Measurements from ENCODE around the gene PSMC3. TPM values are rescaled to one million over a fixed set of nuclear protein-coding genes. Genes with fewer than 3 reads are reported as not detected.
A peak's percentile ranks its signal among the peaks of the same experiment; 100 is the strongest.

The PSMC3 gene
- total and polyA plus RNA-seq, 2 of the 13 experiments (the other 11 are each of a cell fraction or from before 2014, with no cell fraction given): 75.8 to 214 TPM

DNA sequence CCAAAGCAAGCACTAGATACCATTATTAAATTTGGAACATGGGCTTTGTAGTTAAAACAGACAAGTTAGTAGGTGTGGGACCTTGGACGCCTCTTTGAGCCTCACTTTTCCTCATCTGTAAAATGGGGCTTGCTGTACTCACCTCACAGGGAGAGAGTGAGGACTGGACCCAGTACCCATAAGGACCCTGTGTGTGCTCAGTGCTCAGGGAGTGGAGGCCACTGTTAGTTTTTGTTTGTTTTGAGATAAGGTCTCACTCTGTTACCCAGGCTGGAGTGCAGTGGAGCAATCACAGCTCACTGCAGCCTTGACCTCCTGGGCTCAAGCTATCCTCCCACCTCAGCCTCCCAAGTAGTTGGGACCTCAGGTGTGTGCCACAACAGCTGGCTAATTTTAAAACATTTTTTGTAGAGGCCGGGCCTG, 13.8 kb upstream of the PSMC3 start (continued):
- TF ChIP-seq JARID2 (CRISPR knock-in tag; IDR thresholded peaks at IDR 0.05; ENCODE audit: insufficient replicate concordance): no peak
- no peak; the same call in 1 of the 2 replicates for TF ChIP-seq CREM (IDR thresholded peaks at IDR 0.05)
- no peak for TF ChIP-seq CREM (CRISPR knock-in tag; IDR thresholded peaks at IDR 0.05)
- TF ChIP-seq SP2 (CRISPR knock-in tag; IDR thresholded peaks at IDR 0.05): no peak
- TF ChIP-seq, protein P1, sequence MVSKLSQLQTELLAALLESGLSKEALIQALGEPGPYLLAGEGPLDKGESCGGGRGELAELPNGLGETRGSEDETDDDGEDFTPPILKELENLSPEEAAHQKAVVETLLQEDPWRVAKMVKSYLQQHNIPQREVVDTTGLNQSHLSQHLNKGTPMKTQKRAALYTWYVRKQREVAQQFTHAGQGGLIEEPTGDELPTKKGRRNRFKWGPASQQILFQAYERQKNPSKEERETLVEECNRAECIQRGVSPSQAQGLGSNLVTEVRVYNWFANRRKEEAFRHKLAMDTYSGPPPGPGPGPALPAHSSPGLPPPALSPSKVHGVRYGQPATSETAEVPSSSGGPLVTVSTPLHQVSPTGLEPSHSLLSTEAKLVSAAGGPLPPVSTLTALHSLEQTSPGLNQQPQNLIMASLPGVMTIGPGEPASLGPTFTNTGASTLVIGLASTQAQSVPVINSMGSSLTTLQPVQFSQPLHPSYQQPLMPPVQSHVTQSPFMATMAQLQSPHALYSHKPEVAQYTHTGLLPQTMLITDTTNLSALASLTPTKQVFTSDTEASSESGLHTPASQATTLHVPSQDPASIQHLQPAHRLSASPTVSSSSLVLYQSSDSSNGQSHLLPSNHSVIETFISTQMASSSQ (IDR thresholded peaks at IDR 0.05; ENCODE audit: low read depth): no peak
- TF ChIP-seq, protein P1 (CRISPR knock-in tag; IDR thresholded peaks at IDR 0.05; ENCODE audit: borderline replicate concordance): no peak
- TF ChIP-seq ZBTB42 (CRISPR knock-in tag; IDR thresholded peaks at IDR 0.05): no peak
- no peak for TF ChIP-seq ZZZ3 (CRISPR knock-in tag; IDR thresholded peaks at IDR 0.05; ENCODE audit: borderline replicate concordance)
- no peak for TF ChIP-seq MEIS2 (CRISPR knock-in tag; IDR thresholded peaks at IDR 0.05)
- no peak for TF ChIP-seq ZKSCAN5 (CRISPR knock-in tag; IDR thresholded peaks at IDR 0.05)
- no peak; the same call in 1 of the 2 replicates for TF ChIP-seq HDAC1 (CRISPR knock-in tag; IDR thresholded peaks at IDR 0.05)
- TF ChIP-seq, protein P2, sequence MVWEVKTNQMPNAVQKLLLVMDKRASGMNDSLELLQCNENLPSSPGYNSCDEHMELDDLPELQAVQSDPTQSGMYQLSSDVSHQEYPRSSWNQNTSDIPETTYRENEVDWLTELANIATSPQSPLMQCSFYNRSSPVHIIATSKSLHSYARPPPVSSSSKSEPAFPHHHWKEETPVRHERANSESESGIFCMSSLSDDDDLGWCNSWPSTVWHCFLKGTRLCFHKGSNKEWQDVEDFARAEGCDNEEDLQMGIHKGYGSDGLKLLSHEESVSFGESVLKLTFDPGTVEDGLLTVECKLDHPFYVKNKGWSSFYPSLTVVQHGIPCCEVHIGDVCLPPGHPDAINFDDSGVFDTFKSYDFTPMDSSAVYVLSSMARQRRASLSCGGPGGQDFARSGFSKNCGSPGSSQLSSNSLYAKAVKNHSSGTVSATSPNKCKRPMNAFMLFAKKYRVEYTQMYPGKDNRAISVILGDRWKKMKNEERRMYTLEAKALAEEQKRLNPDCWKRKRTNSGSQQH (CRISPR knock-in tag; IDR thresholded peaks at IDR 0.05; ENCODE audit: low read depth): no peak
- TF ChIP-seq, protein P3, sequence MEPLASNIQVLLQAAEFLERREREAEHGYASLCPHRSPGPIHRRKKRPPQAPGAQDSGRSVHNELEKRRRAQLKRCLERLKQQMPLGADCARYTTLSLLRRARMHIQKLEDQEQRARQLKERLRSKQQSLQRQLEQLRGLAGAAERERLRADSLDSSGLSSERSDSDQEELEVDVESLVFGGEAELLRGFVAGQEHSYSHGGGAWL (CRISPR knock-in tag; IDR thresholded peaks at IDR 0.05): no peak
- no peak for TF ChIP-seq ZEB1 (IDR thresholded peaks at IDR 0.05; ENCODE audit: insufficient replicate concordance, low read depth)
- no peak for TF ChIP-seq ZNF138 (CRISPR knock-in tag; IDR thresholded peaks at IDR 0.05; ENCODE audit: low read depth)
- peak; percentile 86 for TF ChIP-seq NR2F6 (IDR thresholded peaks at IDR 0.05)
- peak; percentile 89 for TF ChIP-seq NR2F6 (CRISPR knock-in tag; IDR thresholded peaks at IDR 0.05)
- TF ChIP-seq, protein P4, sequence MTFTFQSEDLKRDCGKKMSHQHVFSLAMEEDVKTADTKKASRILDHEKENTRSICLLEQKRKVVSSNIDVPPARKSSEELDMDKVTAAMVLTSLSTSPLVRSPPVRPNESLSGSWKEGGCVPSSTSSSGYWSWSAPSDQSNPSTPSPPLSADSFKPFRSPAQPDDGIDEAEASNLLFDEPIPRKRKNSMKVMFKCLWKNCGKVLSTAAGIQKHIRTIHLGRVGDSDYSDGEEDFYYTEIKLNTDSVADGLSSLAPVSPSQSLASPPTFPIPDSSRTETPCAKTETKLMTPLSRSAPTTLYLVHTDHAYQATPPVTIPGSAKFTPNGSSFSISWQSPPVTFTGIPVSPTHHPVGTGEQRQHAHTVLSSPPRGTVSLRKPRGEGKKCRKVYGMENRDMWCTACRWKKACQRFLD (CRISPR knock-in tag; IDR thresholded peaks at IDR 0.05; ENCODE audit: borderline replicate concordance): no peak
- peak; percentile 58; the same call in 1 of the 2 replicates for TF ChIP-seq PITX1 (CRISPR knock-in tag; IDR thresholded peaks at IDR 0.05)
- TF ChIP-seq ZNF615 (CRISPR knock-in tag; IDR thresholded peaks at IDR 0.05; ENCODE audit: borderline replicate concordance): no peak
- TF ChIP-seq ZNF24 (IDR thresholded peaks at IDR 0.05): 0 out of 2 replicates have a peak, but pooled peaks have one; percentile 21
- TF ChIP-seq TCF7L2 (IDR thresholded peaks at IDR 0.05; ENCODE audit: low read depth, low read length): no peak
- TF ChIP-seq GATAD2A (CRISPR knock-in tag; IDR thresholded peaks at IDR 0.05): peak; percentile 53
- TF ChIP-seq RBM39 (IDR thresholded peaks at IDR 0.05; ENCODE audit: low read depth, low read length, poor library complexity, severe bottlenecking): no peak
- TF ChIP-seq ELF3 (CRISPR knock-in tag; IDR thresholded peaks at IDR 0.05): no peak
- TF ChIP-seq, protein P5, sequence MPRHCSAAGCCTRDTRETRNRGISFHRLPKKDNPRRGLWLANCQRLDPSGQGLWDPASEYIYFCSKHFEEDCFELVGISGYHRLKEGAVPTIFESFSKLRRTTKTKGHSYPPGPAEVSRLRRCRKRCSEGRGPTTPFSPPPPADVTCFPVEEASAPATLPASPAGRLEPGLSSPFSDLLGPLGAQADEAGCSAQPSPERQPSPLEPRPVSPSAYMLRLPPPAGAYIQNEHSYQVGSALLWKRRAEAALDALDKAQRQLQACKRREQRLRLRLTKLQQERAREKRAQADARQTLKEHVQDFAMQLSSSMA (CRISPR knock-in tag; IDR thresholded peaks at IDR 0.05): no peak
